ENCODE results near the gene CCL14.

DNA sequence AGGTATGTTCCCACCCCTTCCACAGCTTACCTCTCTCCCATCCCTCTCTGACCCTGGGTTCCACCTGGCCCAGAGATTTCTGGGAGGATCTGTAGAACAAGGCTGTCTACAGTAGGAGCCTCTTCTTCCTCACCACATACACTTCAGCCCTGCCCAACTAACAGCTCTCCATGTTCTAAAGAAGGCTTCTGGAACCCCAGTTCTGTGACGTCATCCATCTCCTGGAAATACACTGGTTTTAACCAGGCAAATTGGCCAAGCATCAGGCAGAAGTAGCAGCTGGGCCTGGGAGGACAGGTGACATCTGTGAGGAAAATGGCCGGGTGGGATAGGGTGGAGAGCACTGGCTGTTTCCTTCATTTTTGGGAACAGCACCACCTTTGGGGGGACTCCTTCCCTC, 43.0 kb downstream of the CCL14 start, which contains the start of gene LYZL6:
- TF ChIP-seq FOXK1 (CRISPR knock-in tag; IDR thresholded peaks at IDR 0.05): no peak
- TF ChIP-seq TP53 (CRISPR knock-in tag; IDR thresholded peaks at IDR 0.05): no peak
- no peak for TF ChIP-seq TEAD4 (CRISPR knock-in tag; IDR thresholded peaks at IDR 0.05)
- TF ChIP-seq, protein P1, sequence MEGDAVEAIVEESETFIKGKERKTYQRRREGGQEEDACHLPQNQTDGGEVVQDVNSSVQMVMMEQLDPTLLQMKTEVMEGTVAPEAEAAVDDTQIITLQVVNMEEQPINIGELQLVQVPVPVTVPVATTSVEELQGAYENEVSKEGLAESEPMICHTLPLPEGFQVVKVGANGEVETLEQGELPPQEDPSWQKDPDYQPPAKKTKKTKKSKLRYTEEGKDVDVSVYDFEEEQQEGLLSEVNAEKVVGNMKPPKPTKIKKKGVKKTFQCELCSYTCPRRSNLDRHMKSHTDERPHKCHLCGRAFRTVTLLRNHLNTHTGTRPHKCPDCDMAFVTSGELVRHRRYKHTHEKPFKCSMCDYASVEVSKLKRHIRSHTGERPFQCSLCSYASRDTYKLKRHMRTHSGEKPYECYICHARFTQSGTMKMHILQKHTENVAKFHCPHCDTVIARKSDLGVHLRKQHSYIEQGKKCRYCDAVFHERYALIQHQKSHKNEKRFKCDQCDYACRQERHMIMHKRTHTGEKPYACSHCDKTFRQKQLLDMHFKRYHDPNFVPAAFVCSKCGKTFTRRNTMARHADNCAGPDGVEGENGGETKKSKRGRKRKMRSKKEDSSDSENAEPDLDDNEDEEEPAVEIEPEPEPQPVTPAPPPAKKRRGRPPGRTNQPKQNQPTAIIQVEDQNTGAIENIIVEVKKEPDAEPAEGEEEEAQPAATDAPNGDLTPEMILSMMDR (IDR thresholded peaks at IDR 0.05): no peak
- no peak for TF ChIP-seq JAZF1 (CRISPR knock-in tag; IDR thresholded peaks at IDR 0.05)
- TF ChIP-seq, protein P2, sequence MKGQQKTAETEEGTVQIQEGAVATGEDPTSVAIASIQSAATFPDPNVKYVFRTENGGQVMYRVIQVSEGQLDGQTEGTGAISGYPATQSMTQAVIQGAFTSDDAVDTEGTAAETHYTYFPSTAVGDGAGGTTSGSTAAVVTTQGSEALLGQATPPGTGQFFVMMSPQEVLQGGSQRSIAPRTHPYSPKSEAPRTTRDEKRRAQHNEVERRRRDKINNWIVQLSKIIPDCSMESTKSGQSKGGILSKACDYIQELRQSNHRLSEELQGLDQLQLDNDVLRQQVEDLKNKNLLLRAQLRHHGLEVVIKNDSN (CRISPR knock-in tag; IDR thresholded peaks at IDR 0.05): no peak
- TF ChIP-seq ZNF219 (CRISPR knock-in tag; IDR thresholded peaks at IDR 0.05; ENCODE audit: borderline replicate concordance): no peak
- TF ChIP-seq, protein P3, sequence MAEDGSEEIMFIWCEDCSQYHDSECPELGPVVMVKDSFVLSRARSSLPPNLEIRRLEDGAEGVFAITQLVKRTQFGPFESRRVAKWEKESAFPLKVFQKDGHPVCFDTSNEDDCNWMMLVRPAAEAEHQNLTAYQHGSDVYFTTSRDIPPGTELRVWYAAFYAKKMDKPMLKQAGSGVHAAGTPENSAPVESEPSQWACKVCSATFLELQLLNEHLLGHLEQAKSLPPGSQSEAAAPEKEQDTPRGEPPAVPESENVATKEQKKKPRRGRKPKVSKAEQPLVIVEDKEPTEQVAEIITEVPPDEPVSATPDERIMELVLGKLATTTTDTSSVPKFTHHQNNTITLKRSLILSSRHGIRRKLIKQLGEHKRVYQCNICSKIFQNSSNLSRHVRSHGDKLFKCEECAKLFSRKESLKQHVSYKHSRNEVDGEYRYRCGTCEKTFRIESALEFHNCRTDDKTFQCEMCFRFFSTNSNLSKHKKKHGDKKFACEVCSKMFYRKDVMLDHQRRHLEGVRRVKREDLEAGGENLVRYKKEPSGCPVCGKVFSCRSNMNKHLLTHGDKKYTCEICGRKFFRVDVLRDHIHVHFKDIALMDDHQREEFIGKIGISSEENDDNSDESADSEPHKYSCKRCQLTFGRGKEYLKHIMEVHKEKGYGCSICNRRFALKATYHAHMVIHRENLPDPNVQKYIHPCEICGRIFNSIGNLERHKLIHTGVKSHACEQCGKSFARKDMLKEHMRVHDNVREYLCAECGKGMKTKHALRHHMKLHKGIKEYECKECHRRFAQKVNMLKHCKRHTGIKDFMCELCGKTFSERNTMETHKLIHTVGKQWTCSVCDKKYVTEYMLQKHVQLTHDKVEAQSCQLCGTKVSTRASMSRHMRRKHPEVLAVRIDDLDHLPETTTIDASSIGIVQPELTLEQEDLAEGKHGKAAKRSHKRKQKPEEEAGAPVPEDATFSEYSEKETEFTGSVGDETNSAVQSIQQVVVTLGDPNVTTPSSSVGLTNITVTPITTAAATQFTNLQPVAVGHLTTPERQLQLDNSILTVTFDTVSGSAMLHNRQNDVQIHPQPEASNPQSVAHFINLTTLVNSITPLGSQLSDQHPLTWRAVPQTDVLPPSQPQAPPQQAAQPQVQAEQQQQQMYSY (CRISPR knock-in tag; IDR thresholded peaks at IDR 0.05): no peak
- no peak for TF ChIP-seq SP1 (CRISPR knock-in tag; conservative IDR thresholded peaks at IDR 0.05)
- no peak for TF ChIP-seq GTF2I (CRISPR knock-in tag; conservative IDR thresholded peaks at IDR 0.05)
- TF ChIP-seq, protein P4, sequence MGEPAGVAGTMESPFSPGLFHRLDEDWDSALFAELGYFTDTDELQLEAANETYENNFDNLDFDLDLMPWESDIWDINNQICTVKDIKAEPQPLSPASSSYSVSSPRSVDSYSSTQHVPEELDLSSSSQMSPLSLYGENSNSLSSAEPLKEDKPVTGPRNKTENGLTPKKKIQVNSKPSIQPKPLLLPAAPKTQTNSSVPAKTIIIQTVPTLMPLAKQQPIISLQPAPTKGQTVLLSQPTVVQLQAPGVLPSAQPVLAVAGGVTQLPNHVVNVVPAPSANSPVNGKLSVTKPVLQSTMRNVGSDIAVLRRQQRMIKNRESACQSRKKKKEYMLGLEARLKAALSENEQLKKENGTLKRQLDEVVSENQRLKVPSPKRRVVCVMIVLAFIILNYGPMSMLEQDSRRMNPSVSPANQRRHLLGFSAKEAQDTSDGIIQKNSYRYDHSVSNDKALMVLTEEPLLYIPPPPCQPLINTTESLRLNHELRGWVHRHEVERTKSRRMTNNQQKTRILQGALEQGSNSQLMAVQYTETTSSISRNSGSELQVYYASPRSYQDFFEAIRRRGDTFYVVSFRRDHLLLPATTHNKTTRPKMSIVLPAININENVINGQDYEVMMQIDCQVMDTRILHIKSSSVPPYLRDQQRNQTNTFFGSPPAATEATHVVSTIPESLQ (CRISPR knock-in tag; IDR thresholded peaks at IDR 0.05): no peak
- no peak for TF ChIP-seq TCF7 (CRISPR knock-in tag; IDR thresholded peaks at IDR 0.05; ENCODE audit: low read depth)
- TF ChIP-seq TEAD1 (CRISPR knock-in tag; IDR thresholded peaks at IDR 0.05): no peak
